DMS79 (cell line): Measurements from ENCODE around the gene ZNF175.

Experiments used
- DNase-seq: peaks from one replicate; lab custom pipeline; 2025; lab: John Stamatoyannopoulos, UW

Gene ZNF175

GRCh38 chr19:51549533-51550324, 21.4 kb upstream of the ZNF175 start:
- no peak for DNase-seq

DNA sequence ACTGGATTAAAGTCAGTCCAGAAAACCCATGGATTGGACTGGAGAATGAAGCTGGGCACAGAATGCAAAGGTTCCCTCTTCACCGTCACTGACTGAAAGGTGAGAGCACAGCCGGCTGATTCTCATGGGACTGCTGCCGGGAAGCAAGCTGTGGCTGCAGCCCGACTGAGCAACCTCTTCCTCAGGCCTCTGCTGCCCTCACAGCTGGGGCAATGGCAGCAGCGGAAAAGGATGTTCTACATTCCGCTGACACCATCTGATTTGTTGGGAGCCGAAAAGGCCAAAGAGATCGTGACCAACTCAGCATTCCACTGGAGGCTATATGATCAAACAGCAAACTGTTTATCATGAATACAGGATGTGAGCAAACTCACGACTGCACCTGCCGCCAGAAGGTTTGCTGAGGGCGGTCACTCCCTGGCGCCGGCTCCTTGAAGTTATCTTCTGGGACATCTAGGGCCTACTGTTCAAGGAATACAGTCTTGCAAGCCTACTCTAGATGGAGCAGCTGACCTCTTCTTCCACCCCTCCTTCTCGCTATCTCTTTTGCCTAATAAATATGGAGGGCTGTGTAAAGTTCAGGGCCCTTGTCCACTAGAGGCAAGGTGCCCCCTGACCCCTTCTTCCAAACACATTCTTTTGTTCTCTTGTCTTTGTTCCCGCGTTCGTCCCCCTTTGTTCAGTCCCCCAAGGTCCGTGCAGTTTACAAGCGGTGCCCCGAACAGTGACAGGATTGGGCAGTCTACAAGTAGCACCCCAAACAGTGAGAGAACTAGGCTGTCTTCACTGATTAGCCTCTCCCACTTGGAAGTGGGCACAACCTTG, 20.0 kb upstream of the ZNF175 start:
- no peak for DNase-seq

GRCh38 chr19:51551673-51552432, 19.2 kb upstream of the ZNF175 start:
- DNase-seq, result no peak

DNA sequence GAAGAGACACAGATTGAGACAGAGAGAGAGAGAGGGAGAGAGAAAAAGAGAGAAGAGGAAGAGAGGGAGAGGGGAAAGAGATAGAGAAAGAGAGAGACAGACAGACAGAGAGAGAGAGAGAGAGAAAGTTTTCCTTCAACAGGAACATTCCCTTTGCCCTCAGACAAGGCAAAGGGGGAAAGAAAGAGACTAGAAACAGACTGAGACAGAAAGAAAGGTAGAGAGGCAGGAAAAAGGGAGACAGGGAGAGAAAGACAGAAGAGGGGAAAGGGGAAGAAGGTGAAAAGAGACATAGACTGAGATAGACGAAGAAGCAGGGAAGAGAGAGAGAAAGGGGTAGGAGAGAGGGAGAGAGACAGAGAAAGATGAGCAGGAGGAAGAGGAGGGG, 18.5 kb upstream of the ZNF175 start:
- DNase-seq, result no peak

DNA sequence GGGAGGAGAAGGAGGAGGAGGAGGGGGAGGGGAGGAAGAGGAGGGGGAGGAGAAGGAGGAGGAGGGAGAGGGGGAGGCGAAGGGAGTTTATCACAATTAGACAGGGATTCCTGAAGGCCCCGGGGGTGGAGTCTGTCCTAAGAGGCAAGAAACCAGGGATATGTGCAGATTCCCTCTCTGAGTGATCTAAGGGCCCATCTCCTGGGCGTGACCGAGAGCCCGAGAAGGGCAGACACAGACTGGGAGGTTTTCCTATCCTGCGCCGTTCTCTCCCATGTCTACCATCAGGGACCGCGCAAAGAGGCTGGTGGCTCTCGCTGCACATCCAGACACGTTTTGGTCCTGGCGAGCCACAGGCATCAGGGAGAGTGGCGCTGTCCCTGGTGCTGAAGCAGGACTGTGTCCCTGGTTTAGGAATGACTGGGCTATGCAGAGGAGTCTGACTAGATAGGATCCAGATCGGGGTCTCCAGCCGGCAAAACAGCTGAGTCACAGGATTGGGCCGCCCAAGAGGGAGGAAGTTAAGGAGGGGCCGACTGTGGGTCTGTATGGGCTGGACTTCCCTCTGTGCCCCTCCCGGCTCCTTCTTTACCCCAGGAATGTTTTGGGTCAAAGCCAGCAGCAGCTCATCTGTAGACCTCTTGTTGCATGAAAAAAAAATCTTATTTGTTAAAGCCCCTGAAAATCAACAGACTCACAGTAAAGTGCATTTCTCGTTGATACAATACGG, 17.9 kb upstream of the ZNF175 start:
- no peak for DNase-seq

GRCh38 chr19:51559240-51559639, 11.8 kb upstream of the ZNF175 start:
- no peak for DNase-seq

DNA sequence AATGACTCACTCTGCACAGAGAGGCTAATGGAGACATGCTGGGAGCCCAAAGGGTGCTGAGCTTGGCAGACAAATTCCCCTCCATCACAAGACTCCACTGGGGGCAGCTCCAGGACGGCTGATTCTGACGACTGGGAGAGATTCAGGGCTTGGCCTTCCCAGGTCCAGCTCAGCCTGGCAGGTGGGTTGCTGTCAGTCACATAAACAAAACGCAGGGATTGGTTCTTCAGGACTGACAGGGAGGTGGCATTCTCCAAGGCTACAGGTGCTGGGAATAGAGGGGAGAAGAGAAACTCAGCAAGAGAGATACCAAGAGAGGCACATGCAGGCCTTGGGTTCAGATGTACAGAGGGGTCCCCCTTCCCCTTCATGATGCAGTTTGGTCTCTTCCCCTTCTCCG, 10.7 kb upstream of the ZNF175 start:
- no peak for DNase-seq

- no peak for DNase-seq
These were observed 6.3 kb upstream of the ZNF175 start for GRCh38 chr19:51564791-51565190.

DNA sequence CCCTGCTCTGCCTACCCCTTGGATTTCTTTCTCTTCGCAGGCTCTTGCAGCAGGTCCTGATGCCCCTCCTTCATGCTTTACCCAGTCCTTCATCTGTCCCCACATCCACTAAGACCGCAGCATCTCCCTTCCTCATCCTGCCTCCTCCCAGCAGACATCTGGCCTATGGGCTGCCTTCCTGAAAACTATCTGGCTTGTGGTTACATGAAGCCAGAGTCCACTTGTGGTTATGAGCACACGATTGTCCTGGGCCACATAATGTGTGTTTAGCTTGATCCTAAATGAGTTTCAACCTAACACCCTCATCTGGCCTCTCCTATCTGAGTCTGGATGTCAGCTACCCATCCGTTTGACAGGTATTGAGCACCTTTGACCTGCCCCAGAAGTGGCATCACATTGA, 5.5 kb upstream of the ZNF175 start:
- no peak for DNase-seq

- no peak for DNase-seq
These were observed 4.5 kb upstream of the ZNF175 start for GRCh38 chr19:51566489-51567100.

DNA sequence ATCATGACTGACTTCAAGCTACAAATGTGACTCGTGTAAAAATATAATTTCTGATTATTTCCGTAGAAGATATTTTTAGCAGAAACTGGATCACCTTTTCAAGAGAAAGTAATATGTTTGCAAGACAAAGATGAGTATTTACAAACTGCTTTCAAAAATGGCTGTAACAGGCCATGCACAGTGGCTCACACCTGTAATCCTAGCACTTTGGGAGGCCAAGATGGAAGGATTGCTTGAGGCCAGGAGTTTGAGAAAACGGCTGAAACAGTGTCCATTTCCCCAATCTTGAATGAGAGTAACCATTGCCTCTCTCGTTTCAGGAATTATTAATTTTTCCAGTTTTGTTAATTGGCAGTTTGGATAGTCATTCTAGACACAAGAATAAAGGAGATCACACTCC, 3.5 kb upstream of the ZNF175 start:
- DNase-seq, result no peak

GRCh38 chr19:51568456-51568855, 2.6 kb upstream of the ZNF175 start:
- DNase-seq, result no peak

DNA sequence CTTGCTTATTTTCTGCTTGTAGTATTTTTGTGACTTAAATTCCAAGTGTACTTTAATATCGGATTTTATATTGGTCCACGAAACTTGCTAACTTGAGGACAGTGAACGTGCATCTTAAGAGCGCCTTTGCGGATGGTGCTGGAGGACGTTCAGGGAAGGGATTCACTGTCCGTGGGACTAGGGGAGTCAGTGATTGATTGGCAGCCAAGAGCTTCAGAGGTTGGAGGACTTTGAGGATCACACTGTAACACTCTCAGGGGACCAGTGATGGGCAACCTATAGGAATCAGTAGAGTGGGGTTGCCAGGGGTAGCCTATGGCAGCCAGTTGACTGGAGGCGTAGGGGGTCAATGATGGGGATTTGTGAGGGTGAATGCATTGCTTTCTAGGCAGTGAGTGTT, 516 bp downstream of the ZNF175 start:
- DNase-seq, result no peak

DNA sequence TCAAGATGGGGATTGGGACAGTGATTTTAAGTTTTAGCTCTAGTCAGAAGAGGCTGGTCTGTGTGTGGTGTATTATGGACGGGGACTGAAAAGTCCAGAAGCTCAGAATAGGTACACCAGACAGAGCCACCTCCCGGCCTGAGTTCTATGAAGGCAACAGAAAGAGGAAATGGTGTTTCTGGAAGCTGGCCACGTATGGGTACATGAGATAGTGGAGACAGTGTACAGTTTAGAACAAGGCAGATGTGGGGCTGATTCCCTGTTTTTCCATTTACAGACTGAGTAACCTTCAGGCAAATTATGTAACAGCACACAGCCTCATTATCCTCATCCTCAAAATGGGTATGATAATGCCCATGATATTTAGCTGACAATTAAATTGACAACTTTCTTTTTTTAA, 1.3 kb downstream of the ZNF175 start:
- no peak for DNase-seq

- no peak for DNase-seq
These were observed 1.8 kb downstream of the ZNF175 start for GRCh38 chr19:51572908-51573307.

DNA sequence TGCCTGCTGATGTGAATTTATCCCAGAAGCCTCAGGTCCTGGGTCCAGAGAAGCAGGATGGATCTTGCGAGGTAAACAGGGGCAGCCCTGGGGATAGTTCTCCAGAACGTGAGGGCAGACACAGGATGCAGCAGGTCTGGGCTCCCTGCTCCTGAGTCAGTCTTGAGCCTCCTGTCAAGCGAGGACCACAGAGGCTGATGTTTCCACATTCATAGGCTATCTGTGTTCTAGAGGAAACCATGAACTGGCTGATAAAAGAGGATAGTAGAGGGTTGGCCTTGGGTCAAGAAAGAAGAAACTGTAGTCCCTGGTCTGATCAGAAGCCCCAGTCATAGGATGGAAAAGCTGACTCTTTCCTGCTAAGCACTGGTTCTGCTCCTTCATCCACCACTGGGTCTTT, 2.2 kb downstream of the ZNF175 start:
- no peak for DNase-seq

GRCh38 chr19:51576850-51577249, 5.8 kb downstream of the ZNF175 start:
- no peak for DNase-seq

GRCh38 chr19:51586103-51586728, 15.1 kb downstream of the ZNF175 start:
- no peak for DNase-seq

- no peak for DNase-seq
These were observed 15.7 kb downstream of the ZNF175 start for GRCh38 chr19:51586799-51587198.

GRCh38 chr19:51587264-51588191, 16.4 kb downstream of the ZNF175 start:
- DNase-seq, result no peak
